ENCODE measurements around the gene TIAM2.
"Not testable (repeated sequence)": the region's sequence is repeated elsewhere in the genome, so short reads cannot be mapped to it uniquely, and the experiment has no call there.

Gene TIAM2

DNA sequence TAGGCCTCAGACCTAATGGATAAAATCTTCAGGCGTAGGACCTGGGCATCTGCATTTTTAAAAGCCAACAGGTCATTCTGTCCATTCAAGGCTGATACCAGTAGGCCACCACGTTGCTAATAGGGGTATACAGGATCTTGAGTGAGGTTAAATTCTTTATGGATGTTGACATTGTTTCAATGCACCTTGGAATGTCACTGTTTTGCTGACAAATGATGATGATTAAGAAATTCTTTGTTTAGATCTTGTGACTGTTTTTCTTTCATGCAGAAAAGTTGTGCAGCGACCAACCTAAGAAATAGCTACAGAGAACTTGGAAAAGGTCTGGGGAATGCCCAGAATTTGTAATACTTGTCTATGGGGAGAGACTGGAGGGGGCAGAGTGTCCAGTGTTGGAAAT, 167.6 kb downstream of the TIAM2 start:
- DNase-seq (ENCODE audit: low read depth in 2 of 2): no peak

DNA sequence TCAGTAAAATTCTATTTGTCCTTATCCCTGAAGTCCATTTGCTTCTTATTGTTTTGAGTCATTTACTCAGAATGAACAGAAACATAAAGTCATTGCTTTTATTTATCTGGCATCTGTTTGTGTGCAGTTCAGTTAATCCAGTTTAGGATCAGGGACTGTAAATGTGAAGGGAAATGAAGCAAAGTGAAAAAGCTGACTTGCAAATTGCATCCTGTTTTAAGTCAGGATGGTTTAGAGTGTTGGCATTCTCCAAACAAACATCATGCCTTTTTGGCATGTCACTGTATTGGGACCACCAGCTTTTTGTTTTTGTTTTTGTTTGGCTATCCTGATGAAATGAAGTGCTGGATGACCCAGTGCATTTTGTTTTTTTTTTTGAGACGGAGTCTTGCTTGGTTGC, 168.5 kb downstream of the TIAM2 start:
- DNase-seq (ENCODE audit: low read depth in 2 of 2): no peak

DNA sequence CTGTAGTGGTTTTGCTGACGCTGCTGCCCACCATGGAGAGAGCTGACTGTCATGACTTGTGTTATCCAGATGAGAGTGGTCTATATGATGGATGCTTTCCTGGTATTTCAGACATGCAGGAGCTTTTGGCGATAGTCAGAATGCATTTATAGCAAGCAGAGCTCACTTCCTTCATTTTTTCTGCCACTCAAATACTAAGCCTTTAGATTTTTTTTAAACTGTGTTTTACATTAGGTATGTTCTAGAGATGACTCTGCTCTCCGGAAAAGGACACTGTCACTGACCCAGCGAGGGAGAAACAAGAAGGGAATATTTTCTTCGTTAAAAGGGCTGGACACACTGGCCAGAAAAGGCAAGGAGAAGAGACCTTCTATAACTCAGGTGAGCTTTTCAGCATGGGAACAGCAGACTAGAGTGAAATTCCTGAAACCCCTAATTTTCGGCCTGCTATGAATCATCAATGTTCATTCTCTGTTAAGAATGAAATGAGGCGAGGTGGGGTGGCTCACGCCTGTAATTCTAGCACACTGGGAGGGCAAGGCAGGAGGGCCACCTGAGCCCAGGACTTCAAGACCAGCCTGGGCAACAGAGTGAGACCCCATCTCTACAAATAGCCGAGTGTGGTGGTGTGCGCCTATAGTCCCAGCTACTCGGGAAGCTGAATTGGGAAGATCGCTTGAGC, 170.1 kb downstream of the TIAM2 start:
- DNase-seq (ENCODE audit: low read depth in 2 of 2): no peak

DNA sequence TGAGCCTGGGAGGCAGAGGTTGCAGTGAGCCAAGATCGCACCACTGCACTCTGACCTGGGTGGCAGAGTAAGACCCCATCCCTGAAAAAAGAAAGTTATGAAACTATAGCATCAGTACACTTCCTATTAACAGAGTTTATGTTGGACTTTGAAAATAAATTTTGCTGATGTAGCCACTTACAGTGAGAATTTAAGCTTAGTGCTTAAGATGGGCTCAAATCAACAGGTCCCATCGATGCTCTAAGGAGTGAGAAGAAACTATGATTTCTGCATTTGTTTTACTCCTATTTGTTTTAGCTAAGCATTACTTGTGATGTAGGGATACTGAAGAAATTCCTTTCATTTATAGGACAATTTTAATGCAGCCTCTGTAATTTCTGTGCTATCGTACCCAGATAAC, 175.4 kb downstream of the TIAM2 start:
- no peak for DNase-seq (ENCODE audit: low read depth in 2 of 2)

DNA sequence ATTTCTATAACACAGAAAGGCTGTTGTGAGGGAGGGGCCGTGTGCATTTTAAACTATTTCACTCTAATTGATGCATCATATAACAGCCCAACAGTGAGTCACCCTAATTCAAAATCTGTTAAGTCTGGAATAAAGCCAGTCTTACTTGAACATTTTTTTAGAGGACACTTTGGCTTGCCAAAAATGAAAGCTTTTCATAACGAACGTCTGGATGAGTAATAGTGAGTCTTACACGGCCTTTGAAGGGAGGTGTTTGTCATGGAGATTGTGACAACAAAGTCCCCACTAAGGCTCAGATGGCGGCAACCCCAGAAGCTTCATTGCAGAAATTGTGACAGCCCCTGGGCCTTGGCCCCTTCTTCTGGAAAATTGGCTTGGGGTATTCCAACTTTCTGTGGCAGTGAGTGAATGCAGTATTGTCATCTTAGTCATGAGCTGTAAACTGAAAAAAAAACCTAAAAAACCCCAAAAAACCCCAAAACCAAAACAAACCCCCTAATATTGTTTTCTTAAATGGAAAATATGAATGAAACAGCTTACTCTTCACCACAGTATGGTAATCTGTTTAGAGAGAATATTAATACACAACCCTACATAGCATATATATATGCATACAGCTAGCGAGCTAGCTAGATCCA, 176.1 kb downstream of the TIAM2 start:
- DNase-seq (ENCODE audit: low read depth in 2 of 2): peak; percentile 90 to 91

DNA sequence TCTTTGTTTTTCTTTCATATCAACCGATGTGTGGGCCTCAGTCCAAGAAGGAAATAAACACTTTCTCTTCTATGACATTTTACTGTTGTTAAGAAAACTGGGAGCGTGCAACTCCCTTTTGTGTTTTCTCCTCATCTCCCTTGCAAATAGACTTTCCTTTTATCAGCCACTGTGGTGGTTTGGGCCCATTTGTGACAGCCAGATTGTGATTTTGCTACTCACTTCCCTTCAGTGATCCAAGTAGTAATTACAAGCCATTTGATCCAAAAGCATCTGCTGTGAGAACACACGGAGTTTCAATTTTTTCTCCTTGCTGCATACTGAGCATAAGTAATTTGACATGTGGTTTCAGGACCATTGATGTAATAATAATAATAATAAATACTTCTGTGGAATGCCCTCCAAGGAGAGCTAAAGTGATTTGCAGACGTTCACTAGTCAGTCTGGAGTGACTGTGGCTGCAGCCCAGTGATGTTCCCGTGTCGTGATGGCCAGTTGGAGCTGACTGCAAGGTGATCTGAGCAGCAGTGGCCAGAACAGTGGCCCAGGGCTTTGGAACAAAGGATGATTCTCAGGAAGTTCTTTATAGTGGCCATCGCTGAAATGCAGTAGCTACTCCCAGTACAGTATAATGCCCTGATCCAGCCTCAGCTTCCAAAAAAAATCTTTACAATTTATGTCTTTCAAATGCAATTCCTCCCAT, 176.8 kb downstream of the TIAM2 start:
- peak in 1 of 2 experiments; percentile 28 for DNase-seq (ENCODE audit: low read depth in 2 of 2)

DNA sequence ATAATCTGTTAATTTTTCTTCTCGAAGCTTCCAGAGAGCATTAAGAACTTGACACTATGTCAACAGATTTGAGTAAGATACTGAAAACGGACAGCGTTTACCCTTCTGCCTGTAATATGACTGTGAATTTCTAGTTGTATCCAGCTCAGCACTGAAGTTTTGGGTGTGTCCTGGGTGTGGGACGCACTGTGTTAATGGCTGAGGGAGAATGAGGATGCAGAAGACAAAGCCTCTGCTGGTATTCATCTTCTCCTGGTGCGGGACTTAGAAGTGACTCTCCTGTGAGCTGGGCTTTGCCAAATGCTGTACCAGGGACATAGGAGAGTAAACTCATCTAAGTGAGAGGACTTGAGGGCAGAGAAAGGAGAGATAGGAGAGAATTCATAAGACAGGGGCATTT, 178.4 kb downstream of the TIAM2 start:
- no peak for DNase-seq (ENCODE audit: low read depth in 2 of 2)

DNA sequence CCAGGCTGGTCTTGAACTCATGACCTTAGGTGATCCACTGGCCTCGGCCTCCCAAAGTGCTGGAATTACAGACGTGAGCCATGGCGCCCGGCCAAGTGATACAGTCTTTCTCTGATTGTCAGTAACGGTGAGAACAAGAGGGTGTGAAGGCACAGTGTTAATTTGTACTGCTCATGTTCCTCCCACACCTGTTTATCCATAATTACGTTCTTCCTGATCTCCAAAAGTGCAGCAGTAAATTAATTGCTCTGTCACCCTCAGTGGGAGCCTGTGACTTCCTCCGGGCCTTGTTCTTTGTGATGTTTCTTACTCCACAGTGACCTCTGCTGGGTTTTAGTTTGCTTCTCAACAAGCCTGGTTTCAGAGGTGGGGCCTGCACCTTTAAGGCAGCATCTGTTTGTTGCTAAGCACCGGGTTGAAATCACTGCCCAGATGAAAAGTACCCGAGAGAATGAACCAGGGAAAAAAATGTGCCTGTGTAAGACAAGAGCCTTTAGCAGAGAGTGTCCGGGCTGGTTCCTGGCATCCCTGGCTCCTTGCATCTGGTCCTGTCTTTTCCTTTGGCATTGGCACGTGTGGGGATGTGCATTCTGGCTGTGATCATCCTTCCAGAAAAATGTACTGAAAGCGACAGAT, 179.6 kb downstream of the TIAM2 start:
- peak; percentile 38 to 42 for DNase-seq (ENCODE audit: low read depth in 2 of 2)

DNA sequence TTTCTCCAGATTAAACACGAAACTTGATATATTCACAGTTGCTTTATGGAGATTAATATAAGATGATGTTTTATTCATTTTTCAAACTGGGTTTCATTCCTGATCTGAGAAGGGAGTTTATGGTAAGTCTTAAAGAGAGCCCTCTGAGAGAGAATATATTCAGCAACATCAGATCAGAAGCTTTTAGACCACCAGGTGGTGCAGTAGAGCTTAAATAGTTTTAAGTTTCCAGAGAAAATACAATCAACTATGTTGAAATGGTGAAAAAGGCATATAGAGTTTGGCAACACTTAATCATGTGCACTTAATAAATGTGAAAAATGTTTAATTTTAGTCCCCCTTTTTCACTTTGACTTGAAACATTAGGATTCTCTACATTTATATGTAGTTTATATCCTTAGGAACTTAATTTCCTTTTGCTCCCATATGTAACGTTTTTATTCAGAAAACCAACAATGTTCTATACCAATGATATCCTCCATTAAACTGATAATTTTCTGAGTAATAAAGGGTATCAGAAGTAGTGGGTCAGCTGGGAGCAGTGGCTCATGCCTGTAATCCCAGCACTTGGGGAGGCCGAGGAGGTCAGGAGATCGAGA, 182.3 kb downstream of the TIAM2 start:
- peak in 1 of 2 experiments; percentile 40 for DNase-seq (ENCODE audit: low read depth in 2 of 2)

DNA sequence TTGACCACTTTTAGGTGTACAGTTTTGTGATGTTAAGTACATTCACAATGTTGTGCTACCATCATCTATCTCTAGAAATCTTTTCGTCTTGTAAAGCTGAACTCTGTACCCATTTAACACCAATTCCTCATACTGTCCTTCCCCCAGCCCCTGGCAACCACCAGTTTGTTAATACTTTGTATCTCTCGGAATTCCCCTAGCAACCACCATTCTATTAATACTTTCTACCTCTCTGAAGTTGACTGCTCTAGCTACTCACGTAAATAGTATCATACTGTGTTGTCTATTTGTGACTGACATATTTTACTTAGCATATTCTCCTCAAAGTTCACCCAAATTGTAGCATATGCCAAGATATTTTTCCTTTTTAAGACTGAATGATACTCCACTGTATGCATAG, 186.4 kb downstream of the TIAM2 start:
- DNase-seq (ENCODE audit: low read depth in 2 of 2): no peak

DNA sequence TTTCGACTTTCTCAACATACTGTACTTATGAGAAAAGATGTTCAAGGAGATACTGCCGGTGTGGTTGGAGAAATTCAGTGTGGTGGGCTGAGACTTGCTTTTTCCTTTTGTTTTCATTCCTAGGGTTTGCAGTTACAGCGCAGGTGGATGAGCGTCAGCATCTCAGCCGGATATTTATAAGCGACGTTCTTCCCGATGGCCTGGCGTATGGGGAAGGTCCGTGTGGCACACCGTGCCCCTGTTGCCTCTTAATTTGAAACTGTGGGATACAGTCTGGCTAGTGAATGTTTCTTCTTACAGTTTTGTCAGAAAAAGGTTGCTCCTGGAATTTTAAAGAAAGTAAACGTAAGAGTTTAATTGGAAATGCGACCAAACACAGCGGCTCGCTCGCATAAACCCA, 187.0 kb downstream of the TIAM2 start:
- no peak for DNase-seq (ENCODE audit: low read depth in 2 of 2)

DNA sequence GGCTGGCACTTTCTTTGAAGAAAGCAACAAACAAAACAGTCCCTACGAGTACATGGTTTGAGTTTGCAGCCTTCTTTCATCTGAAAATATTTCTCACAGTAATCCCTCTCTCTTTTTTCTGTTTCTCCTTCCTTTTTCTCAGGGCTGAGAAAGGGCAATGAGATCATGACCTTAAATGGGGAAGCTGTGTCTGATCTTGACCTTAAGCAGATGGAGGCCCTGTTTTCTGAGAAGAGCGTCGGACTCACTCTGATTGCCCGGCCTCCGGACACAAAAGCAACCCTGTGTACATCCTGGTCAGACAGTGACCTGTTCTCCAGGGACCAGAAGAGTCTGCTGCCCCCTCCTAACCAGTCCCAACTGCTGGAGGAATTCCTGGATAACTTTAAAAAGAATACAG, 188.0 kb downstream of the TIAM2 start:
- no peak for DNase-seq (ENCODE audit: low read depth in 2 of 2)

DNA sequence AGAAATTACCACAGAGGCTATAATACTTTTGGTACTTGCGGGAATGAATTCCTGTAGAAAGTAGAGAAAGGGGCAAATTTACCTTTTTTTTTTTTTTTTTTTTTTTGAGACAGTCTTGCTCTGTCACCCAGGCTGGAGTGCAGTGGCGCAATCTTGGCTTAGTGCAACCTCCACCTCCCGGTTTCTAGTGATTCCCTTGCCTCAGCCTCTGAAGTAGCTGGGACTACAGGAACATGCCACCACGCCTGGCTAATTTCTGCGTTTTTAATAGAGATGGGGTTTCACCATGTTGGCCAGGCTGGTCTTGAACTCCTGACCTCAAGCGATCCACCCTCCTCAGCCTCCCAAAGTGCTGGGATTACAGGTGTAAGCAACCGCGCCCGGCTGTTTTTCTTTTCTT, 189.9 kb downstream of the TIAM2 start:
- not testable (repeated sequence) for DNase-seq (ENCODE audit: low read depth in 2 of 2)

DNA sequence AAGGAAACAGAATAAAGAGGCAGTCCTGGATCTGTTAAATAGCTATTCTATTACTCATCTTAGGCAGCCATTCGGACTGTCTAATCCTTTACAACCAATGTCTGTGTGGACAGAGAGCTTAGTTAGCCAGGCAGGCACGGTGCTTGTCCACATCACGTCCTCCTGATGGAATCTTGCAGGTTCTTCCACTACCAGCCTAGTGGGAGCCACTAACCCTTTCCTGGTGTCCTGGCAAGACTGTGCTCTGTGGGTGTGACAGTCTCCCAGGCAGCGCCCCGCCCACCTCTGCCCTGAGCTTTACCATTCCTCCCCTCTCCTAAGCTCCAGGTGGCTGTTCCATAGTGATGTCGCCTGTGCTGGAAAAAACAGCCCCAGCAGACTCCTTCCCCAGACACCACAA, 190.4 kb downstream of the TIAM2 start:
- DNase-seq (ENCODE audit: low read depth in 2 of 2): no peak

DNA sequence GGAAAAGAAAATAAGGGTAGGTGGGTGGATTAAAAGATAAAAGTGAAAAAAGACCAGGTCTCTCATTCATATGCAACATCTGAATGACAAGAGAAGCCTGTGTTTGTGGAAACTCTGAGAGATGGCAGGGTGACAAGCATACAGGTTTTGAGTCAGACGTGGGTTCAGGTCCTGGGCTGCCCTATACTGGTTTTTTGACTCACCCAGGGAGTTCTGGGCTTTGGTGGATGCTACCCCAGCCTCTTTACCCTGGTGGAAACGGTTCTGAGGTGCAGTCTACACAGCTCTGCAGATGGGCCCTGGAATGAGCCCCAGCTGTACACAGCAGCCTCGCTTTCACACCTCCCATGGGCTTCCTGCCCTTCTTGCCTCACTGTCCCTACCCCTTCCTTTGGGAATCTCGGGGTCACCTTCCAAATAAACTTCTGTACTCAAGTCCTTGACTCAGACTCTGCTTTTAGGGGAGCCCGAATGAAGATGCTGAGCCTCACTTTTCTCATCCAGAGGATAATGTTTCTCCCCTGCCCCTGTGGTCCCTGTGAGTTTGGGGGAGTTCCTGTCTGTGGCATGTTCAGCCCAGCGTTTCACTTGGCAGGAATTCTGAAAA, 191.0 kb downstream of the TIAM2 start:
- DNase-seq (ENCODE audit: low read depth in 2 of 2): no peak

DNA sequence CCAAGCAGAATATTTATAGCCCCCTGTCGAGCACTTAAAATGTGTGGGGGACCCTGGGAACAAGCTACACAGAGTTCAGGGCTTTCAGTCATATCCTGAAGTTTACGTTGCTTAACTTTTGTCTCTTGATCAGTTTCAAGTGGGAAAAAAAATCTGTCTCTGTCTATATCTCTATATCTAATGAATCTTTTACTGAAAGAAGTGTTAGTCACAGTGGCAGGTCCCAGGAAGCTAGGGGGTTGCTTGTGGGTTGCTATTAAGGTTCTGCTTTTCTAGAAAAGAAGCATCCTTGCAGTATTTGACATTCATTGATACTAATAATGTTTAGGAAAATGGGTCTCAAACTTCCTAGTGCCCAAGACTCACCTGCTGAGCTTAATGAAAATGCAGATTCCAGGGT, 192.0 kb downstream of the TIAM2 start:
- DNase-seq (ENCODE audit: low read depth in 2 of 2): no peak

DNA sequence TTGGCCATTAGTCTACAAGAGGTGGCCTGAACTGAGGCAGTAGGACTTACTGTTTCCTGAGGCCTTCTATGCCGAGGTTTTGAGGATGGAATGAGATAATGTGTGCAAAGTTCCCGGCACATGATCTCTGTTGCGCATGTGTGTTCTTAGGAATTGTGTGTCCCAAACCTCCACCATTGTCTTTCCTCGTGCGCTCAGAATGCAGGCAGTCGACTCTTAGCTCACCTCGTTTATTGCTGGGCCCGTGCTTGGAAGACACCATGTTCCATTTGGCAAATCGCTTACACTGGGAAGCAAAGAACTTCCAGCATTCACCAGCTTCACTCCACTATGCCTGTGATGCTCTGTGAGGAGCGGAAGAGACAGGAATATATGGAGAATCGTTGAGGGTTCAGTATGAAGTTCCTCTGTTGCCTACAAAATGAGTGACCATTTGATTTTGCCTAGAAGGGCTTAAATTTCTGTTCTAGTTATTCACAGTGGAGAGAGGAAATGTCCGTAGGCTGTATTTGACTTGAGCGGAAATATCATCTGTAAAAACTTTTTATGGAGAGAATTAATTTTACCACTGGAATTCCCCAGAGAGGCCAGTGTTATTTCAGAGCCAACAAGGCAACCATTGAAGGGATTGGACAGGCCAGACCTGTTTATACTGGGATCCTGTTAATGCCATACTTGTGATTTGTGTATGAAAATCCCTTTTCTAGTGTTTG, 193.0 kb downstream of the TIAM2 start:
- no peak for DNase-seq (ENCODE audit: low read depth in 2 of 2)

DNA sequence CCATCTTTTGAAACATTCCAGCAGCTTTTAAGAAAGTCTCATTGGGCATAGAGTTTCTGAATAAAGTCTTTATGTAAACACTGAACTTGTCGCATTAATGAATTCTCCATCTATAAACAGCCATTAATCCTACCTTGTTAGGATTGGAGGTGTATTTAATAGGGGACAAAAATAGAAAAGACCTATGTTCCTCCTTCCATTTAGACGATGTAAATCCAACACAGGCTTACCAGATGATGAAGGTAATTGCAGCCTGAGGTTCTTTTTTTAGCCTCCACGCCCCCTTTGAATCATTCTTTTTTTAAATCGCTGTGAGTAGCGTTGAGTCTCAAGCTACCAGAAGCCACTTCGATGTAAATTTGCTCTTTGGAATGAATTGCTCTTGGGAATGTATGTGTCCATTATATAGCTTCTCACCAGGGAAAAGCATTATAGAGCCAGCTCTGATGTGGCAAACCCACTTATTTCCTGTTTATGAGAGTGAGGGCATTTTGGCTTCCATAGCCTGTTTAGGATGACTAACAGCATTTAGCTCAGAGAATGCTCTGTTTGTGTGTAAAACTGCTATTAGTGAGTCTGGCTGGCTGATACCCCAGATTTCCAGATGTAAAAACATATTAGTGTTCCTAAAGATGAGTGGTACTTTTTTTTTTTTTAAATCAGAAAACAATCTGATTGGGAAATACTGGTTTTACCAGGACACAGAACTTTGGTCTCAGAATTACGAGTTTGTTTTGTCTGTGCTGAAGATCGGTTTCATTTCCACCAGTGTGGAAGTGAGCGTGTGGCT, 193.8 kb downstream of the TIAM2 start:
- peak; percentile 94 to 95 for DNase-seq (ENCODE audit: low read depth in 2 of 2)

DNA sequence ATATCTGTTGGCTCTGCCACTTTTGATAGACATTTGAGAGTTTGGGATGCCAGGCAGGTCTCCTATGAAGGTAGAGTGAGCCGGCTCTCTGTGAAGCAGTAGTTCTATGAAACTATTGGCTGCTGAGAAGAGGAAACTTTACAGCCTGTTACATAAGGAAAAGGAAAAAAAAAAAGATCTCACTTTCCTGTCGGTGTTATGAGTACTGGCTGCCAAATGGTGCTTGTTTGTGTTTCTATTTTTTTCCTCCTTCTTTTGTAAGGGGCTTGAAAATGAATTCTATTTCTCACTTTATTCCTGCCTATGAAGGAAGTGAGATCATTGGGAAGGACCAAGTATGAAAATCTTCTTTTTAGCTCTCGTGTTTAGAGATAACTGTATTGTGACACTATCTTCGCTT, 195.6 kb downstream of the TIAM2 start:
- no peak for DNase-seq (ENCODE audit: low read depth in 2 of 2)

DNA sequence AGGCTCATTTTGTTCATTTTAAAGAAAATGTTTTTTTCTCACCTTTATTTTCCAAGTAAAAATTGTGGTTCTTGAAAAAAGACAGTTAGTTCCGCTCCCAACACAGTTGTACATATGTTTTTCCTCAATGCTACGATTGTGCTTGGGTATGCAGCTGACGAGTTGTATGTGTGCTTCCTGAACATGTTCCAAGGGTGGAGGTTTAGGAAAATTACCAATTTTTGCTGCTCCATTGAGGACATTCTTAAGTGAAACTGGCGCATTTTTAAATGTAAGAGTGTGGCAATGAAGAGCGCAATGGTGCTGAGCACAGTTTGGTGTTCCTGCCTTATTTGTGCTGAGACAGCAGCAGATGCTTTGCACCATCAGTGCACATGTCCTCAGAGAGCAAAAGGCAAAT, 198.4 kb downstream of the TIAM2 start:
- no peak for DNase-seq (ENCODE audit: low read depth in 2 of 2)
